Lower leg skin (tissue), 3 donors: ENCODE results near the gene INPP4A.

Source experiments
- POLR2A ChIP-seq, 2 donors: fragments of 450-650 bp; IDR thresholded peaks; one replicate each; pipeline ENCODE4 v1.6.1; 2016 to 2017; ENCODE audit warnings: antibody characterized with exemption in 2 of 2, mild to moderate bottlenecking in 1 of 2, moderate library complexity in 1 of 2
- TF ChIP-seq, protein P1 (sequence below), 3 donors: fragments of 450-650 bp; IDR thresholded peaks; one replicate each; pipeline ENCODE4 v1.5.1; 2016; ENCODE audit warnings: antibody characterized with exemption in 3 of 3, mild to moderate bottlenecking in 3 of 3, moderate library complexity in 2 of 3

GRCh38 chr2:98516571-98516970, 71.9 kb downstream of the INPP4A start:
- TF ChIP-seq, protein P1, sequence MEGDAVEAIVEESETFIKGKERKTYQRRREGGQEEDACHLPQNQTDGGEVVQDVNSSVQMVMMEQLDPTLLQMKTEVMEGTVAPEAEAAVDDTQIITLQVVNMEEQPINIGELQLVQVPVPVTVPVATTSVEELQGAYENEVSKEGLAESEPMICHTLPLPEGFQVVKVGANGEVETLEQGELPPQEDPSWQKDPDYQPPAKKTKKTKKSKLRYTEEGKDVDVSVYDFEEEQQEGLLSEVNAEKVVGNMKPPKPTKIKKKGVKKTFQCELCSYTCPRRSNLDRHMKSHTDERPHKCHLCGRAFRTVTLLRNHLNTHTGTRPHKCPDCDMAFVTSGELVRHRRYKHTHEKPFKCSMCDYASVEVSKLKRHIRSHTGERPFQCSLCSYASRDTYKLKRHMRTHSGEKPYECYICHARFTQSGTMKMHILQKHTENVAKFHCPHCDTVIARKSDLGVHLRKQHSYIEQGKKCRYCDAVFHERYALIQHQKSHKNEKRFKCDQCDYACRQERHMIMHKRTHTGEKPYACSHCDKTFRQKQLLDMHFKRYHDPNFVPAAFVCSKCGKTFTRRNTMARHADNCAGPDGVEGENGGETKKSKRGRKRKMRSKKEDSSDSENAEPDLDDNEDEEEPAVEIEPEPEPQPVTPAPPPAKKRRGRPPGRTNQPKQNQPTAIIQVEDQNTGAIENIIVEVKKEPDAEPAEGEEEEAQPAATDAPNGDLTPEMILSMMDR (IDR thresholded peaks at IDR 0.05): no peak
- TF ChIP-seq POLR2A (IDR thresholded peaks at IDR 0.05): no peak
